ENCODE data around the gene THSD4. TPM values are rescaled to one million over a fixed set of nuclear protein-coding genes. Genes with fewer than 3 reads are reported as not detected.
A peak's percentile ranks its signal among the peaks of the same experiment; 100 is the strongest.

Gene THSD4
- total and polyA plus RNA-seq, 3 experiments from 2014 or later, result not detected

DNA sequence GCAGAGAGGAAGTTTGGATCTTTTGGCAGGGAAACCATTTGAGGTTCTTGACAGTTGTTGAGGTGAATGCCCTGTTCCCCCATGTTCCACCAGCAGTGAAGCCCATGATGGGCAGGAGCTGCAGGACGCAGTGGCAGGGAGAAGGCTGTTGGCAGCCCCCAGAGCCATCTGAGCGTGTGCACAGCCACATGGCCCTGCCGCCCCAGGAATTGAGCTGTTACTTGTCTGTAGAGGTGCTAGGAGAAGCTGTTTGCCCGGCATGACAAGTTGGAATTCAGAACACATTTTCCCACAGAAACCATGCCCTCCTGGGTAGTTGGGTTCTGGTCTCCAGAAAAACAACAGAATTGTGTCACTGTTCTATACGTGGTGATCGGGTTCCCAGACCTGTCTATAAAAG lies 476.9 kb downstream of the THSD4 start:
- no peaks in the 10 kb centered on the region for H3K36me3 Mint-ChIP-seq

DNA sequence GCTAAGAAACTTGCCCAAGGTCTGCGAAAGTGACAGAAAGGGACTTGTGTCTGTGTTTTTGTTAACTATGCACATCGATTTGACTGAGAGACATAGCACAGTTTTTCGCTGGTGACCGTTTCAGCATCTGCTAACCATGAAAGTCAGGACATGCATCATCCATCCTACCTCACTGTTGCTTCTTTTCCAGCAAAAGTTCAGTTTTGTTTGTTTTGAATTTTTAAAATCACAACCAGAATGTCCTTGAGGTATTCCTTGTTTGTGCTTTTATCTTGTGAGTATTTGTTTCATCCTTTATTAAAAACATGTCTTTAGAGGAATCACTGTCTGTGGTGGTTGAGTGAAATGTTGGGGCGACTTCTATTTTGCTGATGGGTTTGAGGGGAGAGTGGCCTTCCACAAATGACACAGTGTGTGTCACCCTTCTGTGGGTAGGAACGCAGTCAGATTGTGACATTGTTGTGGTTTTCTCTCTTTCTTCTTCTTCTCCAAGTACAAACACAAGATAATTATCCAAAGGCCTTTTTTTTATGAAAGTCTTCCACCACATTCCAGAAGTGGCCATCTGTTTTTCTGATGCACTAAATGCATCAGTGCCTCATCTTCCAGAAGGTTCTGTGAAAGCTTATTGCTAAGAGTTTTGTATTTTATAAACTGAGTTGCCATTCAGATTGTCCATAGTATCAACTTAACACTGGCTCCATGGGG lies 480.7 kb downstream of the THSD4 start:
- POLR2A ChIA-PET, result no interaction called here
- no peak for DNase-seq
- Histone ChIP-seq H3K27me3 (ENCODE audit: insufficient read depth, low read length, poor library complexity, severe bottlenecking) (no peaks in the 10 kb centered on the region), H3K36me3 (ENCODE audit: insufficient read depth, low read length) (no peaks in the 10 kb centered on the region), H3K4me3 (ENCODE audit: low read length) (no peak overlapping the region), H3K27ac (ENCODE audit: low read depth, low read length) (no peak overlapping the region), H3K9me3 (ENCODE audit: low read length) (no peaks in the 10 kb centered on the region), H3K4me1 (ENCODE audit: insufficient read depth, low read length) (no peaks in the 10 kb centered on the region)
- Mint-ChIP-seq H3K36me3 (no peaks in the 10 kb centered on the region), H3K4me1 (no peaks in the 10 kb centered on the region), H3K27me3 (peaks cover 4 to 18% of the 10 kb centered on the region in 2 donors), H3K4me3 (no peak overlapping the region), H3K9me3 (no peaks in the 10 kb centered on the region), H3K27ac (no peak overlapping the region)
- CTCF ChIA-PET, result no interaction called here

More for the DNA sequence above, 476.9 kb downstream of the THSD4 start:
- Histone ChIP-seq H3K4me1 (ENCODE audit: insufficient read depth, low read length) (no peaks in the 10 kb centered on the region), H3K4me3 (ENCODE audit: low read length) (no peak overlapping the region), H3K36me3 (ENCODE audit: insufficient read depth, low read length) (no peaks in the 10 kb centered on the region), H3K27ac (ENCODE audit: low read depth, low read length) (no peak overlapping the region), H3K27me3 (ENCODE audit: insufficient read depth, low read length, poor library complexity, severe bottlenecking) (no peaks in the 10 kb centered on the region), H3K9me3 (ENCODE audit: low read length) (no peaks in the 10 kb centered on the region)
- Mint-ChIP-seq H3K4me3 (no peak overlapping the region), H3K4me1 (no peaks in the 10 kb centered on the region), H3K9me3 (peaks cover 0 to 1% (median 0%) of the 10 kb centered on the region in 5 donors), H3K27me3 (peaks cover 9 to 17% of the 10 kb centered on the region in 2 donors), H3K27ac (no peak overlapping the region)
- ChIA-PET CTCF (no interaction called here), POLR2A (no interaction called here)
- no peak for DNase-seq

DNA sequence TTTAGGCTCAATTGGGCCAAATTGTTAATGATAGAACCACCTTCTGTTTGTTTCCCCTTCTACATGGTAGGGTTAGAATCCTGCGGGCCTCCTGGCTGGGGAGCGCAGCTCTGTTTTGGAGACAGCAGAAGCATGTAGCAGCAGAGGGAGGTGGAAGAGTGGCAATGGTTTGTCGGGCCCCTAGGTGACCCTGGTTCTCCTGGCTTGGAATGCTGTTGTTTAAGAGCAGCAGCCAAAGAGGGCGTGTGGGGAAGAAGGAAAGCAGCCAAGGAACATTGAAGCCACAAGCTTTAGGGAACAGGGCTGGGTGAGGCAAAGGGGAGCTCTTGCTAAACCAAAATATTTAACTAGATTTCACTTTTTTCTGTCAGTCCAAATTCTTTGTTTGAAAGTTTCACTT lies 481.4 kb downstream of the THSD4 start:
- no peaks in the 10 kb centered on the region for H3K27me3 ChIP-seq (ENCODE audit: insufficient read depth, low read length, poor library complexity, severe bottlenecking)
- ChIA-PET CTCF (no interaction called here), POLR2A (no interaction called here)
- H3K9me3 Mint-ChIP-seq, result no peaks in the 10 kb centered on the region
- H3K9me3 ChIP-seq (ENCODE audit: low read length), result no peaks in the 10 kb centered on the region
- no peaks in the 10 kb centered on the region for H3K36me3 ChIP-seq (ENCODE audit: insufficient read depth, low read length)
- no peak overlapping the region for H3K27ac ChIP-seq (ENCODE audit: low read depth, low read length)
- H3K27me3 Mint-ChIP-seq, result peaks cover 4 to 18% of the 10 kb centered on the region in 2 donors
- no peak overlapping the region for H3K4me3 ChIP-seq (ENCODE audit: low read length)
- H3K27ac Mint-ChIP-seq, result no peak overlapping the region
- H3K36me3 Mint-ChIP-seq, result no peaks in the 10 kb centered on the region
- H3K4me3 Mint-ChIP-seq, result no peak overlapping the region
- H3K4me1 ChIP-seq (ENCODE audit: insufficient read depth, low read length), result no peaks in the 10 kb centered on the region
- H3K4me1 Mint-ChIP-seq, result no peaks in the 10 kb centered on the region
- no peak for DNase-seq

DNA sequence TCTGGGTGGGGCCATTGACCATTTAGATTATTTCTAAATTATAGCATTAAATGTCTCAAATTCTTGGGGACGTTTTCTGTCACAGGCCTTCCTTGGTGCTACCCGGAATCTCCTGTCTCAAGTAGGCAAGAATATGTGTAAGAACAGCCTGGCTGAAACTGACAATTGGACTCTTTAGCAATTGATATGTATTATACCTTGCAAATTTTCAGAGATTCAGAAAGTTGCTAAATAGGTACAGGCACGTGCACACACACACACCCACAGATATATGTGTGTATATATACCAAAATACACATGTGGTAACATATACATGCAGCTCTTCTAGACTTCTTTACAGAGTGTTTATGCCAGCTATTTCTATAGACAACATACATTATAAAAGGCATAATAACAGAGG lies 481.9 kb downstream of the THSD4 start:
- Histone ChIP-seq H3K36me3 (ENCODE audit: insufficient read depth, low read length) (no peaks in the 10 kb centered on the region), H3K4me1 (ENCODE audit: insufficient read depth, low read length) (no peaks in the 10 kb centered on the region), H3K27ac (ENCODE audit: low read depth, low read length) (no peak overlapping the region), H3K27me3 (ENCODE audit: insufficient read depth, low read length, poor library complexity, severe bottlenecking) (no peaks in the 10 kb centered on the region), H3K9me3 (ENCODE audit: low read length) (no peaks in the 10 kb centered on the region), H3K4me3 (ENCODE audit: low read length) (no peak overlapping the region)
- peak overlapping the region in 1 of 8 donors; percentile 29 for H3K27ac Mint-ChIP-seq
- H3K36me3 Mint-ChIP-seq, result no peaks in the 10 kb centered on the region
- ChIA-PET POLR2A (no interaction called here), CTCF (no interaction called here)
- H3K9me3 Mint-ChIP-seq, result no peaks in the 10 kb centered on the region
- DNase-seq, result no peak
- H3K4me1 Mint-ChIP-seq, result no peaks in the 10 kb centered on the region
- H3K4me3 Mint-ChIP-seq, result no peak overlapping the region
- H3K27me3 Mint-ChIP-seq, result peaks cover 4 to 18% of the 10 kb centered on the region in 2 donors

DNA sequence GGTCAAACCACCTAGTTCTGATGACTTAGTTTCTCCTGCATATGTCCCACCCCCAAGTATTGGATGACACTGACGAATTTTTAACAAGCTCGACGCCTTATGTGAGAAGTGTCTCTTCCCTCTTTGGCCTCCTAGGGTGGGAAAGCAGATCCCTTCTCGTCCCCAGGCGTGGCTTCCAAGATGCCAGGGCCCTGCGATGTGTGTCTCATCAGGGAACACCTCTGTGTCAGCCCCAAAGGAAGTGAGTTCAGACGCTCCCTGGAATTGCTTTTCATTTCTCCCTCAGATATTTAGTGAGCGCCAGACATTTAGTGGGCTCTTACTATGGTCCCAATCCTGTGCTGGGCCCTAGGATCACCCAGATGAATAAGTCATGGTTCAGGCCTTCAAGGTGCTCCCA lies 482.4 kb downstream of the THSD4 start:
- no peak overlapping the region for H3K27ac ChIP-seq (ENCODE audit: low read depth, low read length)
- no peak overlapping the region for H3K4me3 ChIP-seq (ENCODE audit: low read length)
- Mint-ChIP-seq H3K27ac (peak overlapping the region in 1 of 8 donors; percentile 33), H3K9me3 (no peaks in the 10 kb centered on the region), H3K4me3 (no peak overlapping the region), H3K36me3 (no peaks in the 10 kb centered on the region), H3K27me3 (peaks cover 3 to 18% of the 10 kb centered on the region in 2 donors), H3K4me1 (no peaks in the 10 kb centered on the region)
- ChIA-PET CTCF (no interaction called here), POLR2A (no interaction called here)
- H3K9me3 ChIP-seq (ENCODE audit: low read length), result no peaks in the 10 kb centered on the region
- no peaks in the 10 kb centered on the region for H3K36me3 ChIP-seq (ENCODE audit: insufficient read depth, low read length)
- H3K27me3 ChIP-seq (ENCODE audit: insufficient read depth, low read length, poor library complexity, severe bottlenecking), result no peaks in the 10 kb centered on the region
- no peak for DNase-seq
- no peaks in the 10 kb centered on the region for H3K4me1 ChIP-seq (ENCODE audit: insufficient read depth, low read length)

DNA sequence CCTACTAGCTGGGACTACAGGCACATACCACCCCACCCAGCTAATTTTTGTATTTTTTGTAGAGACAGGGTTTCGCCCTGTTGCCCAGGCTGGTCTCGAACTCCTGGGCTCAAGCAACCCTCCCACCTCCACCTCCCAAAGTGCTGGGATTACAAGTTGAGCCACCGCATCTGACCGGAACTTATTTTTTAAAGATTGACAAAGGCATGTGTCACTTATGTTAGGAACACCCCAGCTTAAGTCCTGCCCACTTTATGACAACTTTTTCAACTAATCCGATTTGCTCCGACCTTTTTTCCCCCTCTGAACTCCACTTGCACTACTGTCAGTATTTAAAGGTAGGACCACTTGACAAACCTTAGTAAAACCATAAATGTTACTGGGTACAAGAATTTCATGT lies 483.5 kb downstream of the THSD4 start:
- Histone ChIP-seq H3K27me3 (ENCODE audit: insufficient read depth, low read length, poor library complexity, severe bottlenecking) (no peaks in the 10 kb centered on the region), H3K9me3 (ENCODE audit: low read length) (no peaks in the 10 kb centered on the region), H3K27ac (ENCODE audit: low read depth, low read length) (no peak overlapping the region), H3K4me3 (ENCODE audit: low read length) (no peak overlapping the region), H3K4me1 (ENCODE audit: insufficient read depth, low read length) (no peaks in the 10 kb centered on the region), H3K36me3 (ENCODE audit: insufficient read depth, low read length) (no peaks in the 10 kb centered on the region)
- Mint-ChIP-seq H3K9me3 (peaks cover 0 to 2% (median 0%) of the 10 kb centered on the region in 5 donors), H3K36me3 (no peaks in the 10 kb centered on the region), H3K4me1 (no peaks in the 10 kb centered on the region), H3K4me3 (no peak overlapping the region), H3K27me3 (peaks cover 1 to 21% of the 10 kb centered on the region in 2 donors), H3K27ac (no peak overlapping the region)
- CTCF ChIA-PET, result no interaction called here
- POLR2A ChIA-PET, result no interaction called here
- no peak for DNase-seq

DNA sequence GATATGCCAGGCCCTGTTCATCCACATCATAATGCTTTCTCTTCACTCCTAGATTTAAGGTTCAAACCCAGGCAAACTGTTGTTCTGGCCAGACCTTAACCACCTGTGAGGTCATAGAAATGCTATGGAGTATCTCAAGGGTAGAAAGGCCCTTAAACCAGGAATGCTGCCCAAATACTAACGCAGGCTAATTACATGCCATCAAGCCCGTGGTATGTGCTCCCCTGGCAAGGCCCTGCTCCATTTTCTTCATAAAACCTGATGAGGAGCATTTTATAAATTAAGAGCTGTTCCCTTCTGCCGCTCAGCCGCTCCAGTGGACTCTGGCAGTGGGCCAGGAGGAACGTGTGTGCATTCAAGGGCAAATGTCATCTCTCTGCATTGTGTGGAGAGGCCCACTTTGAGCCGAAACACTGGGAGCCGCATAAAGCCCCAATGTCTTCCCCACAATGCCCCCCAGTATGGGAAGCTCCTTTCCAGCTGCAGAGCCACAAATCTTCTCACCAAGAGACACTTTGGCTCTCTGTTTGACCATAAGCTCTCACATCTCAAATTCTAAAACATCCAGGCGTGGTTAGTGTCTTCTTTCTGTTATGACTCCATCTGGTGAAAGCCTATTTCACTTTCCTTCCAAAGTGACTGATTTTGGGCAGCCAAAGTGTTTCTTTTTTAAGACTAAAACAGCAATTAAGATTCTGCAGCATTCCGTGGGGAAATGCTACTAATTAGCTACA lies 484.3 kb downstream of the THSD4 start:
- Histone ChIP-seq H3K9me3 (ENCODE audit: low read length) (no peaks in the 10 kb centered on the region), H3K36me3 (ENCODE audit: insufficient read depth, low read length) (no peaks in the 10 kb centered on the region), H3K27me3 (ENCODE audit: insufficient read depth, low read length, poor library complexity, severe bottlenecking) (no peaks in the 10 kb centered on the region), H3K4me3 (ENCODE audit: low read length) (no peak overlapping the region), H3K4me1 (ENCODE audit: insufficient read depth, low read length) (no peaks in the 10 kb centered on the region), H3K27ac (ENCODE audit: low read depth, low read length) (no peak overlapping the region)
- H3K4me3 Mint-ChIP-seq, result no peak overlapping the region
- no peaks in the 10 kb centered on the region for H3K36me3 Mint-ChIP-seq
- no peak overlapping the region for H3K27ac Mint-ChIP-seq
- H3K27me3 Mint-ChIP-seq, result peaks cover 1 to 23% of the 10 kb centered on the region in 2 donors
- no peaks in the 10 kb centered on the region for H3K4me1 Mint-ChIP-seq
- ChIA-PET POLR2A (no interaction called here), CTCF (no interaction called here)
- H3K9me3 Mint-ChIP-seq, result peaks cover 0 to 6% (median 2%) of the 10 kb centered on the region in 5 donors
- no peak for DNase-seq

DNA sequence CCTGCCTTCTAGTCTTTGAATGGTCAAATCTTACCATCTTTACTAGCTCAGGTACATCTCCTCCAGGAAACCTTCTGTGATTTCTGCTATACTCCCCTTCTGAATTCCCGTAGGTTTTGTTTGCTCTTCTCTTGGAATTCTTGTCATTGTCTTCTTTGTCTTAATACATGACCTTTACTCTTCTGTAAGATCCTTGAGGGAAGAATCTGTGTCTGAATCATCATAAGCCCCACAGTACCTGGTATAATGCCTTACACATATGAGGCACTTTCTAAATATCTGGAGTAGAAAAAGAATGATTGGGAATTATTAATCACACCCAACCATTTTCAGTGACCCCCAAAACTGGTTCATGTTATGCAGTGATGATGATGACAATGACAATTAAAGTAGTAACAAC lies 485.0 kb downstream of the THSD4 start:
- H3K4me3 ChIP-seq (ENCODE audit: low read length), result no peak overlapping the region
- no peaks in the 10 kb centered on the region for H3K9me3 ChIP-seq (ENCODE audit: low read length)
- no peak overlapping the region for H3K27ac ChIP-seq (ENCODE audit: low read depth, low read length)
- no peaks in the 10 kb centered on the region for H3K27me3 ChIP-seq (ENCODE audit: insufficient read depth, low read length, poor library complexity, severe bottlenecking)
- no peak for DNase-seq
- H3K36me3 ChIP-seq (ENCODE audit: insufficient read depth, low read length), result no peaks in the 10 kb centered on the region
- Mint-ChIP-seq H3K27me3 (peaks cover 1 to 23% of the 10 kb centered on the region in 2 donors), H3K27ac (no peak overlapping the region), H3K36me3 (no peaks in the 10 kb centered on the region), H3K4me3 (no peak overlapping the region), H3K9me3 (peaks cover 1 to 8% (median 5%) of the 10 kb centered on the region in 5 donors), H3K4me1 (no peaks in the 10 kb centered on the region)
- ChIA-PET POLR2A (no interaction called here), CTCF (no interaction called here)
- no peaks in the 10 kb centered on the region for H3K4me1 ChIP-seq (ENCODE audit: insufficient read depth, low read length)

Measured in CD8-positive, alpha-beta memory T cell (primary cell).